Measurements from ENCODE around the gene ANGPTL4.
A peak's percentile ranks its signal among the peaks of the same experiment; 100 is the strongest.
"Not testable (repeated sequence)": the region's sequence is repeated elsewhere in the genome, so short reads cannot be mapped to it uniquely, and the experiment has no call there.

Gene ANGPTL4

DNA sequence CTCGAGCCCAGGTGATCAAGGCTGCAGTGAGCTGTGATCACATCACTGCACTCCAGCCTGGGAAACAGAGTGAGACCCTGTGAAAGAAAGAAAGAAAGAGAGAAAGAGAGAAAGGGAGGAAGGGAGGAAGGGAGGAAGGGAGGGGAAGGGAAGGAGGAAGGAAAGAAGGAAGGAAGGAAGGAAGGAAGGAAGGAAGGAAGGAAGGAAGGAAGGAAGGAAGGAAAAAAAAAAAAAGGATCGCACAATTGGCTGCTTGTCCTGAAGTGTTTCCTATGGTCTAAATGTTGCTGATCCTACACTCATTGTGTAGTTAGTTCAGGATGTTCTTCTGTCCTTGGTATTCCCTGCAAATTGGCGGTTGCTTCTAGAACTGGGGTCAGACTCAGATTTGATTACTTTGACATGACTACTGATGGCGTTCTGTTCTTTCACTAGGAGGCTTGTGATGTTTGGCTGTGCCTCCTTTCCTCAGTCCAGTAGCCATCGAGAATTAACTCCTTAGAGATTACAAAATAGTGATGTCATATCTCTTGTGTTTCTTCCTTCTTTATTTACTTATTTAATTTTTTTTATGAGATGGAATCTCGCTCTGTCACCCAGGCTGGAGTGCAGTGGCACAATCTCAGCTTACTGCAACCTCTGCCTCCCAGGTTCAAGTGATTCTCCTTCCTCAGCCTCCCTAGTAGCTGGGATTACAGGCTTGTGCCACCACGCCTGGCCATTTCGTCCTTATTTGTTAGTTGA, 14.2 kb upstream of the ANGPTL4 start:
- not testable (repeated sequence) for H2AK5ac ChIP-seq (ENCODE audit: low read length); H3K4ac ChIP-seq (ENCODE audit: low read depth, low read length); H4K8ac ChIP-seq (ENCODE audit: low read depth, low read length); H3K23ac ChIP-seq (ENCODE audit: low read length); H3K27me3 ChIP-seq (ENCODE audit: insufficient read depth, low read length); H3K79me2 ChIP-seq (ENCODE audit: control insufficient read depth, insufficient read depth, low read length, poor library complexity); H2BK12ac ChIP-seq (ENCODE audit: low read length); H4K91ac ChIP-seq (ENCODE audit: low read depth, low read length); H2AFZ ChIP-seq (ENCODE audit: insufficient read depth, low read length, poor library complexity); H2BK5ac ChIP-seq (ENCODE audit: low read depth, low read length, poor library complexity); H3K36me3 ChIP-seq (ENCODE audit: control insufficient read depth in 1 of 2, insufficient read depth in 2 of 2, low read length in 2 of 2); H3K4me2 ChIP-seq (ENCODE audit: low read length); H3K79me1 ChIP-seq (ENCODE audit: low read length); H3K9me3 ChIP-seq (ENCODE audit: insufficient read depth, low read depth, low read length); DNase-seq; H4K12ac ChIP-seq (ENCODE audit: low read depth, low read length); H2BK120ac ChIP-seq (ENCODE audit: insufficient read depth, low read length, poor library complexity); H3K9ac ChIP-seq (ENCODE audit: low read length); H3K4me3 ChIP-seq (ENCODE audit: low read depth, low read length); H3K4me1 ChIP-seq (ENCODE audit: control insufficient read depth in 1 of 2, insufficient read depth in 2 of 2, low read length in 2 of 2); H3K14ac ChIP-seq (ENCODE audit: low read length); H3K18ac ChIP-seq (ENCODE audit: low read length); H3K27ac ChIP-seq (ENCODE audit: low read depth, low read length)
- WGBS (ENCODE audit: extremely low coverage, insufficient coverage, insufficient read length) = no CpG with 5 or more reads among the region's 8 CpGs

DNA sequence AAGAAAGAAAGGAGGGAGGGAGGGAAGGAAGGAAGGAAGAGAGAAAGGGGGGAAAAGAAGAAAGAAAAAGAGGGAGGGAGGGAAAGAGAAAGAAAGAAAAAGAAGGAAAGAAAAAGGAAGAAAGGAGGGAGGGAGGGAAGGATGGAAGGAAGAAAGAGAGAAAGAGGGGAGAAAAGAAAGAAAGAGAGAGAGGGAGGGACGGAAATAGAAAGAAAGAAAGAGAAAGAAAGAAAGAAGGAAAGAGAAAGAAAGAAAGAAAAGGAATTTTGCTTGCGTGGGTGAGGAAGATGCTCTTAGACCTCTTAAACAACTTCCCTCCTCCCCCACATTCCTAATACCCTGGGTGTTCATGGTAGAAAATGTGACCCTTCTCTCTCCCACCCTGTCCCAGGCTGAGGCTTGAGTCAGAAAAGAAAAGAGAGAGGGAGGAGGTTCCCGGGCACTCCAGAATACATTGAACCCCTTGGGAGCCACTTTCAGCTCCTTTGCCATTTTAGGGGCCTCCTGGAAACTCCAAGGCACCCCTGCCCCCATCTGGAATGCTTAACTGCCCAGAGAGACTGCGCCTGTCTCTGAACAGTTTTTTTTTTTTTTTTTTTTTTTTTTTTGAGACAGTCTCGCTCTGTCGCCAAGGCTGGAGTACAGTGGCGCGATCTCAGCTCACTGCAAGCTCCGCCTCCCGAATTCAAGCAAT, 11.7 kb upstream of the ANGPTL4 start:
- H3K14ac ChIP-seq (ENCODE audit: low read length) = no peak overlapping the region
- H3K9me3 ChIP-seq (ENCODE audit: insufficient read depth, low read depth, low read length) = no peaks in the 10 kb centered on the region
- no peak overlapping the region for H3K9ac ChIP-seq (ENCODE audit: low read length)
- H3K18ac ChIP-seq (ENCODE audit: low read length) = no peak overlapping the region
- H2BK12ac ChIP-seq (ENCODE audit: low read length) = no peak overlapping the region
- no peak overlapping the region for H4K8ac ChIP-seq (ENCODE audit: low read depth, low read length)
- no peak overlapping the region for H4K12ac ChIP-seq (ENCODE audit: low read depth, low read length)
- no peak overlapping the region for H2AK5ac ChIP-seq (ENCODE audit: low read length)
- no peaks in the 10 kb centered on the region for H3K27me3 ChIP-seq (ENCODE audit: insufficient read depth, low read length)
- H3K23ac ChIP-seq (ENCODE audit: low read length) = no peak overlapping the region
- H3K36me3 ChIP-seq (ENCODE audit: control insufficient read depth in 1 of 2, insufficient read depth in 2 of 2, low read length in 2 of 2) = no peaks in the 10 kb centered on the region
- H3K79me1 ChIP-seq (ENCODE audit: low read length) = peaks cover 2% of the 10 kb centered on the region
- H2BK5ac ChIP-seq (ENCODE audit: low read depth, low read length, poor library complexity) = no peak overlapping the region
- no peak overlapping the region for H2BK120ac ChIP-seq (ENCODE audit: insufficient read depth, low read length, poor library complexity)
- H3K4me1 ChIP-seq (ENCODE audit: control insufficient read depth in 1 of 2, insufficient read depth in 2 of 2, low read length in 2 of 2) = peaks cover 0 to 6% of the 10 kb centered on the region in 2 experiments
- 100% methylated on average over 1 of the region's 10 CpGs for WGBS (ENCODE audit: extremely low coverage, insufficient coverage, insufficient read length)
- no peak for DNase-seq
- H3K4ac ChIP-seq (ENCODE audit: low read depth, low read length) = no peak overlapping the region
- no peak overlapping the region for H4K91ac ChIP-seq (ENCODE audit: low read depth, low read length)
- H3K4me2 ChIP-seq (ENCODE audit: low read length) = peak overlapping the region; percentile 10
- no peak overlapping the region for H3K4me3 ChIP-seq (ENCODE audit: low read depth, low read length)
- H3K27ac ChIP-seq (ENCODE audit: low read depth, low read length) = no peak overlapping the region
- no peaks in the 10 kb centered on the region for H3K79me2 ChIP-seq (ENCODE audit: control insufficient read depth, insufficient read depth, low read length, poor library complexity)
- H2AFZ ChIP-seq (ENCODE audit: insufficient read depth, low read length, poor library complexity) = no peak overlapping the region

DNA sequence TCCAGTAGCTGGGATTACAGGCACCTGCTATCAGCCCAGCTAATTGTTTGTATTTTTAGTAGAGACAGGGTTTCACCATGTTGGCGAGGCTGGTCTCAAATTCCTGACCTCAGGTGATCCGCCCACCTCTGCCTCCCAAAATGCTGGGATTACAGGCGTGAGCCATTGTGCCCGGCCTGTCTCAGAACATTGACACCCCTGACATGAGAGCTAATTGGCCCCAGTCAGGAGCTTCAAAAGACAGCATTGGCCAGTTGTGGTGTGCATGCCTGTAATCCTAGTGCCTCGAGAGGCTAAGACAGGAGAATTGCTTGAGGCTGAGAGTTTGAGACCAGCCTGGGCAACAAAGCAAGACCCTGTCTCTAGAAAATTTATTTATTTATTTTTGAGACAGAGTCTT, 11.1 kb upstream of the ANGPTL4 start:
- not testable (repeated sequence) for H3K14ac ChIP-seq (ENCODE audit: low read length); H4K8ac ChIP-seq (ENCODE audit: low read depth, low read length); H3K9me3 ChIP-seq (ENCODE audit: insufficient read depth, low read depth, low read length); H4K91ac ChIP-seq (ENCODE audit: low read depth, low read length); H2BK5ac ChIP-seq (ENCODE audit: low read depth, low read length, poor library complexity); H2BK12ac ChIP-seq (ENCODE audit: low read length); H2AK5ac ChIP-seq (ENCODE audit: low read length); H3K4me1 ChIP-seq (ENCODE audit: control insufficient read depth in 1 of 2, insufficient read depth in 2 of 2, low read length in 2 of 2); H2AFZ ChIP-seq (ENCODE audit: insufficient read depth, low read length, poor library complexity); H3K27ac ChIP-seq (ENCODE audit: low read depth, low read length); H3K79me2 ChIP-seq (ENCODE audit: control insufficient read depth, insufficient read depth, low read length, poor library complexity); H3K23ac ChIP-seq (ENCODE audit: low read length); H3K4me3 ChIP-seq (ENCODE audit: low read depth, low read length); H3K4me2 ChIP-seq (ENCODE audit: low read length); H3K4ac ChIP-seq (ENCODE audit: low read depth, low read length); H2BK120ac ChIP-seq (ENCODE audit: insufficient read depth, low read length, poor library complexity); H3K9ac ChIP-seq (ENCODE audit: low read length); H3K18ac ChIP-seq (ENCODE audit: low read length); H4K12ac ChIP-seq (ENCODE audit: low read depth, low read length); H3K36me3 ChIP-seq (ENCODE audit: control insufficient read depth in 1 of 2, insufficient read depth in 2 of 2, low read length in 2 of 2); DNase-seq; H3K79me1 ChIP-seq (ENCODE audit: low read length); H3K27me3 ChIP-seq (ENCODE audit: insufficient read depth, low read length)
- no CpG with 5 or more reads among the region's 5 CpGs for WGBS (ENCODE audit: extremely low coverage, insufficient coverage, insufficient read length)

DNA sequence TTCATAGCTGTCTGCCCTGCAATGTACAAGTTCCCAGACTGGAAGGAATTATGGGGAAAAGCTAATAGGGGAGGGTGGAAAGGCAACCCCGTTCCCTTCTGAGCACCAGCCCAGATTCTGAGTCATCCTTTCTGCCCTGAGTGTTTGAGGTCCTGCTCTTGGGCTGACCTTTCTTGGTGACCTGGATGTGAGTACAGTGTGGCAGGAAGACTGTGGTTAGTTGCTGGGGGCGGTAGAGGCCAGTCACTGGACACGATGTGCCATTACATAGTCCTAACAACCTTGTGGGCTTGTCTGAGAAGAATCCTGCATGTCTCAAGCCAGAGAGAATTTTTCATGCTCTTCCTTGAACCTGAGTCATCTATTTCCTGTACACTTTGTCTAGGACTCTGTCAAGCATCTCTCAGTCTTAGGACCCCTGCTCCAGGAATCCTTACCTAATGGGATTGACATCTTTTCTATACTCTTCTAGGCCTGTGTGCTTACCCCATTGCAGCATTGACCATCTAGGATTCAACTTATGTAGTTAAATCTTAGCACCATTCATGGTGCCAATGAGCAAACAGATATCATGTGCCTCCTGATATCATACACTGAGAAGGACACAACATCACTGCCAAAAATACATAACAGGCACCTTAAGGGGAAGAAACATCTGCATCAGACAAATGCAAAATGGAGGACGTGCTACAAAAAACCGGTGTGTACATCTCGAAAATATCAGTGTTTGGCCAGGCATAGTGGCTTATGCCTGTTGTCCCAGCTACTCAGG, 8.1 kb upstream of the ANGPTL4 start:
- no peak overlapping the region for H4K12ac ChIP-seq (ENCODE audit: low read depth, low read length)
- H3K14ac ChIP-seq (ENCODE audit: low read length) = no peak overlapping the region
- H3K23ac ChIP-seq (ENCODE audit: low read length) = no peak overlapping the region
- H2AFZ ChIP-seq (ENCODE audit: insufficient read depth, low read length, poor library complexity) = no peak overlapping the region
- peak; percentile 54 to 70 for DNase-seq
- H3K27me3 ChIP-seq (ENCODE audit: insufficient read depth, low read length) = no peaks in the 10 kb centered on the region
- H3K9me3 ChIP-seq (ENCODE audit: insufficient read depth, low read depth, low read length) = peaks cover 1% of the 10 kb centered on the region
- no CpG with 5 or more reads among the region's 6 CpGs for WGBS (ENCODE audit: extremely low coverage, insufficient coverage, insufficient read length)
- H2BK120ac ChIP-seq (ENCODE audit: insufficient read depth, low read length, poor library complexity) = no peak overlapping the region
- no peaks in the 10 kb centered on the region for H3K36me3 ChIP-seq (ENCODE audit: control insufficient read depth in 1 of 2, insufficient read depth in 2 of 2, low read length in 2 of 2)
- peak overlapping the region; percentile 7 for H3K27ac ChIP-seq (ENCODE audit: low read depth, low read length)
- H3K4me1 ChIP-seq (ENCODE audit: control insufficient read depth in 1 of 2, insufficient read depth in 2 of 2, low read length in 2 of 2) = peaks cover 0 to 4% of the 10 kb centered on the region in 2 experiments
- no peak overlapping the region for H3K18ac ChIP-seq (ENCODE audit: low read length)
- no peaks in the 10 kb centered on the region for H3K79me2 ChIP-seq (ENCODE audit: control insufficient read depth, insufficient read depth, low read length, poor library complexity)
- H3K4me3 ChIP-seq (ENCODE audit: low read depth, low read length) = no peak overlapping the region
- H2AK5ac ChIP-seq (ENCODE audit: low read length) = no peak overlapping the region
- H3K4me2 ChIP-seq (ENCODE audit: low read length) = no peak overlapping the region
- H3K9ac ChIP-seq (ENCODE audit: low read length) = no peak overlapping the region
- H4K8ac ChIP-seq (ENCODE audit: low read depth, low read length) = no peak overlapping the region
- no peak overlapping the region for H4K91ac ChIP-seq (ENCODE audit: low read depth, low read length)
- H3K4ac ChIP-seq (ENCODE audit: low read depth, low read length) = no peak overlapping the region
- H3K79me1 ChIP-seq (ENCODE audit: low read length) = peaks cover 2% of the 10 kb centered on the region
- no peak overlapping the region for H2BK5ac ChIP-seq (ENCODE audit: low read depth, low read length, poor library complexity)
- H2BK12ac ChIP-seq (ENCODE audit: low read length) = no peak overlapping the region

All from trophoblast cell (in vitro differentiated cells and primary cell).